Uterus (tissue), 4 donors: ENCODE data around the gene PER2. TPM values are rescaled to one million over a fixed set of nuclear protein-coding genes. Genes with fewer than 3 reads are reported as not detected.

Experiments used
- DNase-seq, 2 donors: peaks; one replicate each; pipeline ENCODE4 v3.0.0-alpha.2; 2019 to 2020
- H3K27ac ChIP-seq, 2 donors: fragments of 200-600 bp; sonication (generic); 1 replicate in 1 of 2; 2 replicates in 1 of 2; pipeline ENCODE4 v1.5.1; 2016 to 2018
- H3K27me3 ChIP-seq, 2 donors: fragments of 200-600 bp; sonication (generic); one replicate each; pipeline ENCODE4 v1.5.1; 2018 to 2019; ENCODE audit warnings: control low read depth in 1 of 2
- H3K36me3 ChIP-seq, 2 donors: fragments of 200-600 bp; sonication (generic); one replicate each; pipeline ENCODE4 v1.5.1; 2019; ENCODE audit warnings: control low read depth in 1 of 2
- H3K4me1 ChIP-seq, 2 donors: fragments of 200-600 bp; sonication (generic); one replicate each; pipeline ENCODE4 v1.5.1; 2018 to 2019; ENCODE audit warnings: control low read depth in 1 of 2
- H3K4me3 ChIP-seq, 2 donors: fragments of 200-600 bp; sonication (generic); 1 replicate in 1 of 2; 2 replicates in 1 of 2; pipeline ENCODE4 v1.5.1; 2018 to 2019; ENCODE audit warnings: mild to moderate bottlenecking in 1 of 2
- H3K9me3 ChIP-seq, 2 donors: fragments of 200-600 bp; sonication (generic); one replicate each; pipeline ENCODE4 v1.5.1; 2019; ENCODE audit warnings: control low read depth in 1 of 2
- CTCF ChIP-seq, 4 experiments: fragments of 200-600 bp in 2 of 4; fragments of 450-650 bp in 2 of 4; sonication (generic) in 2 of 4; IDR thresholded peaks; one replicate each; pipeline ENCODE4 v1.5.1; 2016 to 2019; ENCODE audit warnings: antibody characterized with exemption in 4 of 4, mild to moderate bottlenecking in 2 of 4, moderate library complexity in 1 of 4
- POLR2A ChIP-seq, 2 donors: fragments of 450-650 bp; IDR thresholded peaks; one replicate each; pipeline ENCODE4 v1.6.1; 2016; ENCODE audit warnings: antibody characterized with exemption in 2 of 2, mild to moderate bottlenecking in 1 of 2, moderate library complexity in 1 of 2
- intact Hi-C: fragments of 100-400 bp; cut with DNase I; formaldehyde crosslinking; loops from one replicate; pipeline ENCODE4 v1.15.1; 2023; ENCODE audit warnings: low total_unique reads
- total RNA-seq, 4 donors: library from RNA; depleted of rRNA in 3 of 4; stranded (reverse); fragments of >200 nt in 3 of 4; gene quantifications; one replicate each; pipeline versions ENCODE4 v1.1.0 to v1.2.4, GENCODE V29; 2014 to 2023
- donor health status: DM: yes; HTN: yes; CAD: no.

Gene PER2
- total RNA-seq, 4 donors from 2014 or later = 2.9 to 40.9 (median 19.9) TPM

- intact Hi-C loops = no loop called here
- TF ChIP-seq POLR2A (IDR thresholded peaks at IDR 0.05) (no peak), CTCF (IDR thresholded peaks at IDR 0.05) (no peak)
- no peak for DNase-seq
- no peaks in the 10 kb centered on the region for H3K27me3 ChIP-seq
- H3K4me1 ChIP-seq = no peaks in the 10 kb centered on the region
- H3K36me3 ChIP-seq = no peaks in the 10 kb centered on the region
- H3K27ac ChIP-seq = no peak overlapping the region
- no peak overlapping the region for H3K4me3 ChIP-seq
- H3K9me3 ChIP-seq = no peaks in the 10 kb centered on the region
Observed at GRCh38 chr2:238251331-238251730, 37.1 kb downstream of the PER2 start.

DNA sequence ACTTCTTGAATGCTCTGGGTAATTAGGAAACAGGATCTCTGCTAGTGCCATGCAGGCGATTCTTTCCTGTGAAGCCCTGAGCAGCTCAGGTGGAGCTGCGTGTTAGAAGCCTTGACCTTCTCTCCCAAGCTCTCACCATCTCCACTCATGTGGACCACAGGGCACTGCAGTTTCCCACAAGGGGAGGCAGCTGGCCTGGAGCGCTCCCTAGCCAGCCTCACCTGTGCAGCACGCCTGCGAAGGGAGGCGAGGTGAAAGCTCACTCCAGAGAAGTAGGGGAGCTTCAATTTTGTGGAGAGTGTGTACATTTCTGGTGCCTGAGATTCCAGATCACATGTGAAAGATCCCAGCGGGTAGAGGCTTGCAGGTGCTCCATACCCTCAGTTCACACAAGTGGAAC lies 37.5 kb downstream of the PER2 start:
- intact Hi-C loops = no loop called here
- no peak overlapping the region for H3K27ac ChIP-seq
- H3K9me3 ChIP-seq = no peaks in the 10 kb centered on the region
- H3K36me3 ChIP-seq = no peaks in the 10 kb centered on the region
- DNase-seq = no peak
- no peaks in the 10 kb centered on the region for H3K4me1 ChIP-seq
- no peak for TF ChIP-seq CTCF (IDR thresholded peaks at IDR 0.05)
- TF ChIP-seq POLR2A (IDR thresholded peaks at IDR 0.05) = no peak
- no peaks in the 10 kb centered on the region for H3K27me3 ChIP-seq
- H3K4me3 ChIP-seq = no peak overlapping the region

DNA sequence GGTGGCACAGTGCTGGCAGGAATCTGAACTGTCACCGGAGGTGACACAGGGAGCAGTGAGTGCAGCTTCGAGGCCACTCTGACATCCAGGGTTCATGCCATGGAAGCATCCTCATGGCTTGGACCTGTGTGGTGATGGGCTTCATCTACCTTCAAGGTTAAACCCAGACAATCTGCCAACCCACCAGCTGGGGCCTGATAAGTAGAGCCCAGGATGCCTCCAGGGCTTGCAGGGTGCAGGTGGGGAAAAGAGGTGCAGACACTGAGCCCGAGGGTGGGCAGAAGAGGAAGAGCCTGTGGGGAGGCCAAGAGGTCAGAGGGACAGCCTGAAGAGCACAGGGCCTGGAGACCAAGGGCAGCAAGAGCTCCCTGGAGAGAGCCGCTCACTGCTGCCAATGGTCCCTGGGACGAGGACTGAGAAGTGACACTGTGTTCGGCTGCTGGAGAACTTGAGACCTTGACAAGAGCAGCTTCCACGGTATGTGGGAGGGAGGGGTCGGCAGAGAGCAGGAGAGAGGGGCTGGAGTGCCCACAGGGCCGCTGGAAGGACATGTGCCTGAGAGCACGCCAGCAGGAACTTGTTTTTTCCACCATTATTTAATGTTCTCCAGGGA lies 40.5 kb downstream of the PER2 start:
- no peak for DNase-seq

GRCh38 chr2:238247002-238247822 lies 41.2 kb downstream of the PER2 start:
- no peak overlapping the region for H3K27ac ChIP-seq
- DNase-seq = no peak
- H3K36me3 ChIP-seq = no peaks in the 10 kb centered on the region
- H3K9me3 ChIP-seq = no peaks in the 10 kb centered on the region
- intact Hi-C loops = no loop called here
- H3K27me3 ChIP-seq = no peaks in the 10 kb centered on the region
- peaks cover 5 to 11% of the 10 kb centered on the region in 2 donors for H3K4me1 ChIP-seq
- no peak for TF ChIP-seq POLR2A (IDR thresholded peaks at IDR 0.05)
- no peak for TF ChIP-seq CTCF (IDR thresholded peaks at IDR 0.05)
- H3K4me3 ChIP-seq = no peak overlapping the region

More for the DNA sequence above, 40.5 kb downstream of the PER2 start:
- Histone ChIP-seq H3K27ac (no peak overlapping the region), H3K27me3 (no peaks in the 10 kb centered on the region), H3K36me3 (no peaks in the 10 kb centered on the region), H3K9me3 (no peaks in the 10 kb centered on the region), H3K4me1 (peaks cover 0 to 5% of the 10 kb centered on the region in 2 donors), H3K4me3 (no peak overlapping the region)
- intact Hi-C loops = no loop called here
- TF ChIP-seq POLR2A (IDR thresholded peaks at IDR 0.05) (no peak), CTCF (IDR thresholded peaks at IDR 0.05) (no peak)

- TF ChIP-seq CTCF (IDR thresholded peaks at IDR 0.05) (no peak), POLR2A (IDR thresholded peaks at IDR 0.05) (no peak)
- H3K27ac ChIP-seq = no peak overlapping the region
- H3K27me3 ChIP-seq = no peaks in the 10 kb centered on the region
- no peaks in the 10 kb centered on the region for H3K9me3 ChIP-seq
- no peaks in the 10 kb centered on the region for H3K36me3 ChIP-seq
- intact Hi-C loops = no loop called here
- no peak overlapping the region for H3K4me3 ChIP-seq
- DNase-seq = no peak
- H3K4me1 ChIP-seq = peaks cover 11 to 23% of the 10 kb centered on the region in 2 donors
Observed at GRCh38 chr2:238244151-238244550, 44.3 kb downstream of the PER2 start.
